Osteoblast (primary cell): Measurements from ENCODE around the gene MAD1L1. TPM values are rescaled to one million over a fixed set of nuclear protein-coding genes. Genes with fewer than 3 reads are reported as not detected.

Source experiments
- DNase-seq: peaks from one replicate; pipeline ENCODE4 v3.0.0; 2011; ENCODE audit warnings: low spot score, mixed read lengths; ENCODE audit not compliant: insufficient read length; ENCODE audit errors: missing footprints
- H2AFZ ChIP-seq: 2 replicates; pipeline ENCODE4 v1.6.0; 2011; ENCODE audit warnings: mild to moderate bottlenecking, low read length
- H3K27ac ChIP-seq: 2 replicates; pipeline ENCODE4 v1.5.1; 2011; ENCODE audit warnings: mild to moderate bottlenecking, low read depth, low read length, moderate library complexity
- H3K27me3 ChIP-seq: 2 replicates; pipeline ENCODE4 v1.6.0; 2012; ENCODE audit warnings: mild to moderate bottlenecking, control low read depth, inconsistent platforms, low read length, moderate library complexity; ENCODE audit not compliant: insufficient read depth
- H3K36me3 ChIP-seq: 2 replicates; pipeline ENCODE4 v1.5.1; 2011; ENCODE audit warnings: mild to moderate bottlenecking, low read length, control low read depth, moderate library complexity; ENCODE audit not compliant: insufficient read depth
- H3K4me1 ChIP-seq: 2 replicates; pipeline ENCODE4 v1.5.1; 2011; ENCODE audit warnings: mild to moderate bottlenecking, low read length, control low read depth, moderate library complexity; ENCODE audit not compliant: insufficient read depth
- H3K4me2 ChIP-seq: 2 replicates; pipeline ENCODE4 v1.6.0; 2011; ENCODE audit warnings: mild to moderate bottlenecking, low read length; ENCODE audit not compliant: insufficient read depth
- H3K4me3 ChIP-seq: fragments of 200-600 bp; sonication (generic); 3 replicates; pipeline ENCODE4 v1.5.1; 2012; ENCODE audit warnings: mild to moderate bottlenecking, low read length, inconsistent platforms; ENCODE audit not compliant: insufficient read depth
- H3K79me2 ChIP-seq: 2 replicates; pipeline ENCODE4 v1.6.0; 2012; ENCODE audit warnings: mild to moderate bottlenecking, low read length, control low read depth, inconsistent platforms; ENCODE audit not compliant: insufficient read depth
- H3K9me3 ChIP-seq: 2 replicates; pipeline ENCODE4 v1.5.1; 2011; ENCODE audit warnings: low read depth, low read length, control low read depth
- H4K20me1 ChIP-seq: 2 replicates; pipeline ENCODE4 v1.6.0; 2012; ENCODE audit warnings: mild to moderate bottlenecking, low read length, control low read depth; ENCODE audit not compliant: insufficient read depth
- CTCF ChIP-seq: IDR thresholded peaks from 2 replicates; pipeline ENCODE4 v1.5.1; 2011; ENCODE audit warnings: mild to moderate bottlenecking, low read depth, low read length, moderate library complexity; ENCODE audit errors: extremely low read depth
- total RNA-seq: library from RNA; depleted of rRNA; stranded (reverse); fragments of >200 nt; gene quantifications from 2 replicates; pipeline ENCODE4 v1.2.3, GENCODE V29; 2012

Gene MAD1L1
- total RNA-seq, 1 donor = 66.2 TPM

- H3K27ac ChIP-seq = no peak overlapping the region
- H3K9me3 ChIP-seq = no peaks in the 10 kb centered on the region
- no peak overlapping the region for H2AFZ ChIP-seq
- H3K27me3 ChIP-seq = no peaks in the 10 kb centered on the region
- H3K36me3 ChIP-seq = peaks cover 22% of the 10 kb centered on the region
- H4K20me1 ChIP-seq = peaks cover 3% of the 10 kb centered on the region
- H3K4me1 ChIP-seq = no peaks in the 10 kb centered on the region
- DNase-seq = peak; percentile 53
- H3K4me3 ChIP-seq = no peak overlapping the region
- TF ChIP-seq CTCF = no peak
- H3K4me2 ChIP-seq = no peak overlapping the region
- peaks cover 1% of the 10 kb centered on the region for H3K79me2 ChIP-seq
Observed at GRCh38 chr7:2203766-2204300, 28.9 kb downstream of the MAD1L1 start.

DNA sequence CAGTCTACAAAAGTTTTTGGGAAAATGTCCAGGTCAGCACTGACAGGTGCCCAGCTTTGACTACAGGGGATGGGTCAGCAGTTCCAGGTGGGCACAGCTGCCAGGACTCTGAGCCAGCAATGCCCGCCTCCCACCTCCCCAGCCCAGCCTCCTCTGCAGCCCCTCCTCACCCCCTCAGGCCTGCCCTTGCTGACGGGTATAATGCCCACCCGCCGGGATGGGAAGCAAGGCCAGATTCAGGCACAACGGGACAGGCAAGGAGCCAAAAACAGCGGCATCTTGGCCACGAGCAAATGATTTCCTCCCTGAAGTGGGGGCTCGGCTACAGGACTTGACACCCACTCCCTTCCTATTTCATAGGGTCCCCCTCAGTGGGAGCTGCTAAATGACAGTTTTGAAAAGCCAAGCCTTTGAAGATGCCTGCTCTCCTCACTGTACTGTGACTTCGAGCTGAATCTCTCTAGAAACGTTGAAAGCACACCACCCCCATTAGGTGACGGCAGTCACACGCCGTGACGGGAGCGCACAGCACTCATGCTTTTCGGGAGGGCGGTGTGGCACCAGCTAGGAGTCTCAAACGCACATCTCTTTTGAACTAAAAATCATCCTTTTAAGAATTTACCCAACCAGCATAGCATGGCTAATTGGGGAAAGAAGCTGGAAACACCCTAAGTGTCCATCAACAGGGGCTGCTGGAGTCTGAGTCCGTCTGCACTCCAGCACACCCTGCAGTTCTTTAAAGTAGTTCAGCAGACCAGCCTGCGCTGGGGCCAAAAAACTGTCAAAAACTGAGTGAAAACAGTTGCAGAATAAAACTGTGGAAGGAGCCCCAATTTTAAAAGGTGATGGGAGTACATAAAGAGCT lies 29.6 kb downstream of the MAD1L1 start:
- Histone ChIP-seq H2AFZ (no peak overlapping the region), H3K79me2 (no peaks in the 10 kb centered on the region), H3K27ac (no peak overlapping the region), H3K4me2 (no peak overlapping the region), H3K4me1 (no peaks in the 10 kb centered on the region), H4K20me1 (no peaks in the 10 kb centered on the region), H3K27me3 (no peaks in the 10 kb centered on the region), H3K9me3 (no peaks in the 10 kb centered on the region), H3K4me3 (no peak overlapping the region), H3K36me3 (peaks cover 16% of the 10 kb centered on the region)
- TF ChIP-seq CTCF = no peak
- peak; percentile 76 for DNase-seq

DNA sequence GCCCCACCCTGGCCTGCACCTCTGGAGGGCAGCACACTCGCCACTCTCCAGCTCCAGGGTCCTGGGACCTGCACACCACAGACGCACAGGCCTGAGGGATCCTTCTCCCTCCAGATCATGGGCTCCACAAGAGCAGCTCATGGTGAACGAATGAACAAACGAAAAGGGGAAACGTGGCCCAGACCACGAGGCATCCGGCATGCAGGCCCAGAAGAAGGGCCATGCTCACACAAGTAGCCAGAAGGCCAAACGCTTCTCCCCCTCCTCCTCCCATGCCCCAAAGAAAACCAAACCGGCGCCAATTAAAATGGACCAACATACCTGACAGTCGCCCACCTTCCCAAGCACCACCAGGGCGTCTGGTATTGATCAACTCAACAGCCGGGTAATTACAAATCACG lies 30.4 kb downstream of the MAD1L1 start:
- TF ChIP-seq CTCF = no peak
- no peak overlapping the region for H2AFZ ChIP-seq
- H3K27ac ChIP-seq = no peak overlapping the region
- H3K79me2 ChIP-seq = no peaks in the 10 kb centered on the region
- H3K27me3 ChIP-seq = no peaks in the 10 kb centered on the region
- H3K9me3 ChIP-seq = no peaks in the 10 kb centered on the region
- no peaks in the 10 kb centered on the region for H3K4me1 ChIP-seq
- H3K36me3 ChIP-seq = peaks cover 9% of the 10 kb centered on the region
- no peak overlapping the region for H3K4me2 ChIP-seq
- peak; percentile 32 for DNase-seq
- no peaks in the 10 kb centered on the region for H4K20me1 ChIP-seq
- no peak overlapping the region for H3K4me3 ChIP-seq

DNA sequence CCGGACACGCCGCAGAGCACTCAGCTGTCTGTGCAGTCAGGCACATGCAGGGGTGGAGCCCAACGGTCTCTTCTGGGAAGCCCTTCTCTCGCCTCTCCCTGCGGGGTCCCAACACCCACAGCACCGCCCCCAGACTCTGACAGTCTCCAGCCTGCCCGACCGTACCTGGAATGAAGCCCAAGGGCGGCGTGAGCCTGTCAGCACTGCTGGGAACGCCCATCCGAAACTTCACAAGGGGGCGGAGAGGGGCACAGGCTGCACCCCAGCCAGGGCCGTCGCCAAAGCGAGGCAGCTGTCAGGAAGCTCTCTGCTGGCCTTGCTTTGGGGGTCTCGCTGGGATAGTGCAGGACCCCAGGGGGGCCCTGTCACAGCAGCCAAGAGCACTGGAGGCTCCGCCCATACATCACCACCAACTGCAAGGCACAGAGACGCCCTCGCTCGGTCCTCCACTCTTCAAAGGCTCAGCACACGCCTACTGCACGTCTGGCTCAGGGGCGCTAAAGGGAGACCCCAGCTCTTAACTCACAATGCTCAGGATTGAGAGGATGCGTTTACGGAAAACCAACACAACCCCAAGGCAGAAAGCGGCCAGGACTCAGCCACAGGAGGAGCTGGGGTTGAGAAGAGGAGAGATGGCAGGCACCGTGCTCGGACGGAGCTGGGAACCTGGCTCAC lies 30.9 kb downstream of the MAD1L1 start:
- TF ChIP-seq CTCF = no peak
- no peak overlapping the region for H2AFZ ChIP-seq
- peak; percentile 46 for DNase-seq

More for the DNA sequence above, 30.9 kb downstream of the MAD1L1 start:
- Histone ChIP-seq H3K79me2 (no peaks in the 10 kb centered on the region), H3K27ac (no peak overlapping the region), H3K4me3 (no peak overlapping the region), H3K27me3 (no peaks in the 10 kb centered on the region), H4K20me1 (no peaks in the 10 kb centered on the region), H3K4me1 (no peaks in the 10 kb centered on the region), H3K4me2 (no peak overlapping the region), H3K36me3 (peaks cover 8% of the 10 kb centered on the region), H3K9me3 (no peaks in the 10 kb centered on the region)
